B cell (primary cell): ENCODE data around the gene EPG5. TPM values are rescaled to one million over a fixed set of nuclear protein-coding genes. Genes with fewer than 3 reads are reported as not detected.

Experiments used
- ATAC-seq: fragments of 200-7000 bp; cut with Tn5 transposase; one replicate; pipeline ENCODE4 v1.10.0; 2021; ENCODE audit warnings: low read depth, mild to moderate bottlenecking, moderate number of reproducible peaks, moderate library complexity
- CTCF ChIA-PET: fragments of 350-600 bp; sonication (Branson Sonifier 250); formaldehyde crosslinking; loops from one replicate; lab custom pipeline; 2021; ENCODE audit warnings: antibody characterized with exemption, inconsistent platforms; lab: Charles Lee
- POLR2A ChIA-PET: fragments of 350-600 bp; sonication (Branson Sonifier 250); formaldehyde crosslinking; loops from one replicate; lab custom pipeline; 2021; ENCODE audit warnings: antibody characterized with exemption; lab: Charles Lee
- DNase-seq: peaks from one replicate; pipeline ENCODE4 v3.0.0; 2013
- H2AFZ ChIP-seq: 2 replicates; pipeline ENCODE4 v1.6.1; 2012; ENCODE audit warnings: mild to moderate bottlenecking, low read depth, low read length; ENCODE audit not compliant: insufficient read depth, poor library complexity, severe bottlenecking
- H3K27ac ChIP-seq, 2 donors: 1 replicate in 1 of 2; 2 replicates in 1 of 2; pipeline ENCODE4 v1.5.1; 2012 to 2013; ENCODE audit warnings: low read length in 2 of 2, mild to moderate bottlenecking in 2 of 2, moderate library complexity in 1 of 2
- H3K27me3 ChIP-seq, 4 experiments: fragments of 200-600 bp in 1 of 4; sonication (generic) in 1 of 4; replicated peaks in 1 of 4; 1 replicate in 2 of 4; 2 replicates in 2 of 4; pipeline versions ENCODE4 v1.6.1 to v1.7.0; 2013 to 2016; ENCODE audit warnings: low read length in 3 of 4, mild to moderate bottlenecking in 2 of 4, mixed read lengths in 1 of 4, moderate library complexity in 1 of 4; ENCODE audit not compliant: insufficient read depth in 4 of 4, control insufficient read depth in 3 of 4; ENCODE audit errors: control extremely low read depth in 1 of 4
- H3K36me3 ChIP-seq, 2 experiments: replicated peaks in 1 of 2; 1 replicate in 1 of 2; 2 replicates in 1 of 2; pipeline versions ENCODE4 v1.6.1 to v1.7.1; 2013; ENCODE audit warnings: low read length in 1 of 2; ENCODE audit not compliant: insufficient read depth in 2 of 2, control insufficient read depth in 1 of 2; ENCODE audit errors: control extremely low read depth in 1 of 2, extremely low read depth in 1 of 2
- H3K4me1 ChIP-seq, 2 donors: fragments of 200-600 bp in 1 of 2; sonication (generic) in 1 of 2; 1 replicate in 1 of 2; 2 replicates in 1 of 2; pipeline versions ENCODE4 v1.5.1 to v1.6.1; 2013 to 2017; ENCODE audit warnings: low read length in 2 of 2; ENCODE audit not compliant: control insufficient read depth in 2 of 2, insufficient read depth in 2 of 2
- H3K4me2 ChIP-seq: replicated peaks from 2 replicates; pipeline ENCODE3; 2012; ENCODE audit warnings: mild to moderate bottlenecking, low read depth, low read length; ENCODE audit not compliant: poor library complexity, severe bottlenecking
- H3K4me3 ChIP-seq, 5 experiments: fragments of 200-600 bp in 1 of 5; sonication (generic) in 1 of 5; 1 replicate in 3 of 5; 2 replicates in 2 of 5; pipeline versions ENCODE4 v1.5.1 to v1.7.0; 2011 to 2016; ENCODE audit warnings: low read length in 4 of 5, mild to moderate bottlenecking in 4 of 5, low read depth in 2 of 5, control low read depth in 1 of 5, moderate library complexity in 1 of 5; ENCODE audit not compliant: insufficient read depth in 1 of 5; ENCODE audit errors: control extremely low read depth in 1 of 5, extremely low read depth in 1 of 5
- H3K79me2 ChIP-seq: fragments of 200-600 bp; sonication (generic); one replicate; pipeline ENCODE4 v1.6.0; 2016; ENCODE audit warnings: low read length; ENCODE audit not compliant: control insufficient read depth, insufficient read depth
- H3K9ac ChIP-seq: fragments of 200-600 bp; sonication (generic); 2 replicates; pipeline ENCODE4 v1.6.1; 2017; ENCODE audit warnings: mild to moderate bottlenecking, low read length, moderate library complexity
- H3K9me3 ChIP-seq, 3 donors: one replicate each; pipeline versions ENCODE4 v1.6.1 to v1.7.1; 2013; ENCODE audit warnings: low read length in 2 of 3; ENCODE audit not compliant: control insufficient read depth in 2 of 3, insufficient read depth in 1 of 3; ENCODE audit errors: control extremely low read depth in 1 of 3
- H4K20me1 ChIP-seq: 2 replicates; pipeline ENCODE4 v1.6.0; 2012; ENCODE audit warnings: mild to moderate bottlenecking, low read length; ENCODE audit not compliant: insufficient read depth, control insufficient read depth, poor library complexity, severe bottlenecking
- H3K27ac Mint-ChIP-seq: one replicate; pipeline ENCODE4 v1.8.0; 2021; ENCODE audit warnings: mixed read lengths
- H3K27me3 Mint-ChIP-seq: one replicate; pipeline ENCODE4 v1.8.0; 2021; ENCODE audit warnings: mixed read lengths
- H3K4me1 Mint-ChIP-seq: one replicate; pipeline ENCODE4 v1.8.0; 2021; ENCODE audit warnings: mixed read lengths
- H3K4me3 Mint-ChIP-seq: one replicate; pipeline ENCODE4 v1.8.0; 2021; ENCODE audit warnings: mixed read lengths
- H3K9me3 Mint-ChIP-seq: one replicate; pipeline ENCODE4 v1.8.0; 2022; ENCODE audit warnings: mixed read lengths; ENCODE audit not compliant: insufficient read depth
- CTCF ChIP-seq: fragments of 200-600 bp; IDR thresholded peaks from one replicate; pipeline ENCODE4 v1.8.0; 2022; ENCODE audit warnings: antibody characterized with exemption, mild to moderate bottlenecking
- EZH2 ChIP-seq: IDR thresholded peaks from 2 replicates; pipeline ENCODE4 v1.6.1; 2012; ENCODE audit warnings: borderline replicate concordance, low read depth, mild to moderate bottlenecking, moderate library complexity, low read length; ENCODE audit not compliant: insufficient read depth, poor library complexity, severe bottlenecking
- WGBS: methylation state at CpG from one replicate; pipeline ENCODE4 v1.1.5; 2013; ENCODE audit warnings: missing lambda C conversion rate; ENCODE audit not compliant: insufficient coverage; 5-methylcytosine and 5-hydroxymethylcytosine counted together
- intact Hi-C: fragments of 100-400 bp; cut with micrococcal nuclease; formaldehyde crosslinking; loops from one replicate; pipeline ENCODE4 v1.10.0; 2022
- polyA plus RNA-seq: library from polyadenylated mRNA; depleted of rRNA; stranded (reverse); fragments of >200 nt; gene quantifications from 2 replicates; pipeline ENCODE4 v1.2.3, GENCODE V29; 2012
- total RNA-seq, 2 donors: library from RNA; stranded (reverse); fragments of 120-200 nt in 1 of 2; gene quantifications; 1 replicate in 1 of 2; 2 replicates in 1 of 2; pipeline versions ENCODE4 v1.2.3 to v1.2.4, GENCODE V29; 2013 to 2022

Gene EPG5
- total and polyA plus RNA-seq, 2 donors (not counting 1 experiment from before 2014, with no cell fraction given): 10.3 to 50.4 TPM

DNA sequence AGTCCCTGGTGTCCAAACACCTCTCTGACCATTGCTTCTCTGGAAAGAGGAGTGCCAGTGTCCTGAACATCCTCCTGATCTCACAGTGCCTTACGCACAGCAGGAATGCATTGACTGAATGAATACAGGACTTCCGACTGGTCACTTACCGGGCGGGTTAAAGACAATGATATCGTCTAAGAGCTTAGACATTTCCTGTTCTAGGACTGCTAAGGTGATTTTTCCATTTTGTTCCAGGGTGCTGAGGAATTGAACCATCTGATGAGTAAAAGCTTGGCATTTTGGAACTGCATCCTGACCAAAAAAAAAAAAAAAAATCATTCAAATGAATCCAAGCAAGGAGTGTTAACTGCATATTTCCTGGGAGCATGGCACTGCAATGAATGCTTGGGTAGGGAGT is 101.7 kb downstream of the EPG5 start:
- no peak overlapping the region for H3K27ac Mint-ChIP-seq
- H3K4me3 Mint-ChIP-seq: no peak overlapping the region

GRCh38 chr18:45864081-45864480 is 103.0 kb downstream of the EPG5 start:
- H3K27ac ChIP-seq: no peak overlapping the region
- WGBS: 100% methylated on average over 4 of the region's 5 CpGs
- H3K9ac ChIP-seq: no peak overlapping the region
- POLR2A ChIA-PET: no interaction called here
- intact Hi-C loops: no loop called here
- H3K9me3 ChIP-seq: no peaks in the 10 kb centered on the region
- Mint-ChIP-seq H3K27me3 (no peaks in the 10 kb centered on the region), H3K27ac (no peak overlapping the region), H3K9me3 (no peaks in the 10 kb centered on the region), H3K4me1 (no peaks in the 10 kb centered on the region), H3K4me3 (no peak overlapping the region)
- H3K27me3 ChIP-seq: no peaks in the 10 kb centered on the region
- no peaks in the 10 kb centered on the region for H3K79me2 ChIP-seq
- no peak overlapping the region for H2AFZ ChIP-seq
- H3K36me3 ChIP-seq: peaks cover 27 to 75% of the 10 kb centered on the region in 2 experiments
- ATAC-seq (no peak), DNase-seq (no peak)
- CTCF ChIA-PET: interaction anchor here (0.5 to 6.0 kb wide), 2 partner anchors 15 to 19 kb away, joined by 7 to 36 read pairs; no protein-coding TSS in a partner anchor
- H4K20me1 ChIP-seq: no peaks in the 10 kb centered on the region
- TF ChIP-seq CTCF (no peak), EZH2 (no peak)
- no peak overlapping the region for H3K4me3 ChIP-seq
- no peak overlapping the region for H3K4me2 ChIP-seq
- no peaks in the 10 kb centered on the region for H3K4me1 ChIP-seq

More for the DNA sequence above, 101.7 kb downstream of the EPG5 start:
- WGBS: 100% methylated on average over 4 of the region's 5 CpGs
- H4K20me1 ChIP-seq: no peaks in the 10 kb centered on the region
- ATAC-seq (no peak), DNase-seq (no peak)
- no peaks in the 10 kb centered on the region for H3K9me3 ChIP-seq
- intact Hi-C loops: no loop called here
- H3K4me3 ChIP-seq: no peak overlapping the region
- no peak overlapping the region for H3K9ac ChIP-seq
- H2AFZ ChIP-seq: no peak overlapping the region
- H3K9me3 Mint-ChIP-seq: no peaks in the 10 kb centered on the region
- no peaks in the 10 kb centered on the region for H3K4me1 ChIP-seq
- no peaks in the 10 kb centered on the region for H3K27me3 ChIP-seq
- no peaks in the 10 kb centered on the region for H3K4me1 Mint-ChIP-seq
- peaks cover 19 to 72% of the 10 kb centered on the region in 2 experiments for H3K36me3 ChIP-seq
- POLR2A ChIA-PET: no interaction called here
- no peak overlapping the region for H3K27ac ChIP-seq
- TF ChIP-seq CTCF (no peak), EZH2 (no peak)
- no peak overlapping the region for H3K4me2 ChIP-seq
- CTCF ChIA-PET: interaction anchor here (6.0 kb wide), 1 partner anchor 14 kb away, joined by 36 read pairs; no protein-coding TSS in a partner anchor
- no peaks in the 10 kb centered on the region for H3K27me3 Mint-ChIP-seq
- no peaks in the 10 kb centered on the region for H3K79me2 ChIP-seq
